ENCODE results near the gene HELZ. TPM values are rescaled to one million over a fixed set of nuclear protein-coding genes. Genes with fewer than 3 reads are reported as not detected.

Gene HELZ
- total and polyA plus RNA-seq, 4 donors = 3.8 to 69.2 (median 25.7) TPM

- H3K4me1 ChIP-seq (ENCODE audit: control insufficient read depth in 4 of 4, insufficient read depth in 4 of 4, low read length in 3 of 4) = peaks cover 0 to 7% (median under 1%) of the 10 kb centered on the region in 4 donors
- no peak overlapping the region for H3K9ac ChIP-seq (ENCODE audit: low read depth in 1 of 2, low read length in 2 of 2)
- H3K27me3 ChIP-seq (ENCODE audit: control insufficient read depth in 4 of 4, insufficient read depth in 4 of 4, low read length in 3 of 4) = no peaks in the 10 kb centered on the region
- TF ChIP-seq TAF1 (conservative IDR thresholded peaks at IDR 0.05) (no peak), YY1 (IDR thresholded peaks at IDR 0.05) (no peak), EGR1 (IDR thresholded peaks at IDR 0.05; ENCODE audit: low read depth in 2 of 2) (no peak), RXRA (IDR thresholded peaks at IDR 0.05) (no peak), SP1 (IDR thresholded peaks at IDR 0.05) (no peak), GABPA (IDR thresholded peaks at IDR 0.05 in 1 of 2, conservative IDR thresholded peaks at IDR 0.05 in 1 of 2) (no peak), CTCF (IDR thresholded peaks at IDR 0.05; ENCODE audit: low read depth, low read length, missing input control) (no peak), HNF4G (IDR thresholded peaks at IDR 0.05) (no peak), FOXA1 (IDR thresholded peaks at IDR 0.05) (no peak), JUND (IDR thresholded peaks at IDR 0.05) (no peak), HNF4A (conservative IDR thresholded peaks at IDR 0.05) (no peak), REST (IDR thresholded peaks at IDR 0.05) (no peak), FOXA2 (IDR thresholded peaks at IDR 0.05) (no peak), MAX (IDR thresholded peaks at IDR 0.05) (no peak), ATF3 (IDR thresholded peaks at IDR 0.05) (no peak), NR2F2 (IDR thresholded peaks at IDR 0.05) (no peak), ZBTB33 (IDR thresholded peaks at IDR 0.05) (no peak), RAD21 (IDR thresholded peaks at IDR 0.05) (no peak)
- H3K36me3 ChIP-seq (ENCODE audit: control insufficient read depth in 4 of 4, insufficient read depth in 3 of 4, low read depth in 1 of 4, low read length in 3 of 4) = peaks cover 0 to 3% (median 0%) of the 10 kb centered on the region in 4 donors
- no peak overlapping the region for H3K4me3 ChIP-seq (ENCODE audit: low read depth in 1 of 3, low read length in 3 of 3)
- WGBS = 100% methylated on average over 1 of the region's 1 CpG
- no peak for DNase-seq (ENCODE audit: low spot score)
- no peak overlapping the region for H3K27ac ChIP-seq (ENCODE audit: low read depth in 1 of 2, low read length in 2 of 2)
- no peaks in the 10 kb centered on the region for H3K9me3 ChIP-seq (ENCODE audit: control insufficient read depth in 4 of 4, low read length in 3 of 4)
Observed at GRCh38 chr17:67095803-67096202, 149.2 kb downstream of the HELZ start.
